ENCODE data around the gene GALNT9.

GRCh38 chr12:132377147-132377546 lies 47.8 kb upstream of the GALNT9 start:
- TF ChIP-seq CTCF (IDR thresholded peaks at IDR 0.05) (no peak), POLR2A (IDR thresholded peaks at IDR 0.05) (no peak)

Measured in right lobe of liver (tissue), 4 donors.